GM12878 (cell line): ENCODE measurements around the gene LNX2. TPM values are rescaled to one million over a fixed set of nuclear protein-coding genes. Genes with fewer than 3 reads are reported as not detected.

Experiments
- BRCA1 ChIP-seq: IDR thresholded peaks from 2 replicates; pipeline ENCODE4 v1.6.1; 2011; ENCODE audit warnings: low read depth, low read length, improper control_type of control experiment
- CEBPB ChIP-seq, 2 experiments: fragments of 150-350 bp in 1 of 2; IDR thresholded peaks; 2 replicates each; pipeline ENCODE4 v1.6.1; 2012 to 2014; ENCODE audit warnings: low read depth in 2 of 2, low read length in 2 of 2, borderline replicate concordance in 1 of 2, inconsistent platforms in 1 of 2
- CHD4 ChIP-seq: fragments of 200-600 bp; sonication (generic); IDR thresholded peaks from 2 replicates; pipeline ENCODE4 v1.6.1; 2016; ENCODE audit warnings: mild to moderate bottlenecking
- ESRRA ChIP-seq: IDR thresholded peaks from 2 replicates; pipeline ENCODE4 v1.6.1; 2012; ENCODE audit warnings: mild to moderate bottlenecking, low read length, improper control_type of control experiment
- EZH2 ChIP-seq: IDR thresholded peaks from 2 replicates; pipeline ENCODE4 v1.6.1; 2012; ENCODE audit warnings: low read depth, mild to moderate bottlenecking, control low read depth, inconsistent platforms, low read length, borderline replicate concordance; ENCODE audit not compliant: control insufficient read depth
- KLF5 ChIP-seq: fragments of 450-650 bp; IDR thresholded peaks from 2 replicates; pipeline ENCODE4 v1.6.1; 2014; ENCODE audit warnings: mild to moderate bottlenecking; ENCODE audit not compliant: partially characterized antibody
- NFYB ChIP-seq: IDR thresholded peaks from 2 replicates; pipeline ENCODE4 v1.6.1; 2011; ENCODE audit warnings: low read depth, mild to moderate bottlenecking, low read length, improper control_type of control experiment, moderate library complexity; ENCODE audit not compliant: insufficient read depth
- SMAD5 ChIP-seq: IDR thresholded peaks from 2 replicates; pipeline ENCODE4 v1.6.1; 2016; ENCODE audit warnings: antibody characterized with exemption, low read depth
- SMARCA5 ChIP-seq: fragments of 450-650 bp; IDR thresholded peaks from 2 replicates; pipeline ENCODE4 v1.6.1; 2017; ENCODE audit warnings: mild to moderate bottlenecking
- USF1 ChIP-seq: IDR thresholded peaks from 2 replicates; pipeline ENCODE4 v1.6.1; 2011; ENCODE audit warnings: borderline replicate concordance, low read depth, mild to moderate bottlenecking, moderate library complexity, mixed read lengths, low read length; ENCODE audit not compliant: insufficient read depth; ENCODE audit errors: extremely low read length
- polyA plus RNA-seq, 11 experiments: library from polyadenylated mRNA; depleted of rRNA in 4 of 11; unstranded in 6 of 11; stranded (reverse) in 5 of 11; fragments of >200 nt; fragmentation: Nextera tagmentation in 4 of 11; fragmentation: Illumina TruSeq in 1 of 11; extraction: Ambion mirVana in 4 of 11; extraction: Trizol in 1 of 11; gene quantifications; 1 replicate in 1 of 11; 2 replicates in 10 of 11; pipeline versions ENCODE4 v1.2.1 to v1.2.3, GENCODE V29; 2011 to 2016; ENCODE audit warnings: inconsistent platforms in 2 of 11, missing spikeins in 2 of 11, low read depth in 1 of 11
- total RNA-seq, 4 experiments: library from RNA; depleted of rRNA in 3 of 4; stranded (reverse); fragments of >200 nt in 3 of 4; fragmentation: Illumina TruSeq in 1 of 4; extraction: Trizol in 1 of 4; gene quantifications; 2 replicates each; pipeline versions ENCODE4 v1.2.1 to v1.2.3, GENCODE V29; 2013 to 2021
- TF ChIP-seq, protein P1 (sequence below): fragments of 450-650 bp; IDR thresholded peaks from 2 replicates; pipeline ENCODE4 v1.6.1; 2017; ENCODE audit warnings: low read depth, mild to moderate bottlenecking, moderate library complexity
- TF ChIP-seq, protein P2 (sequence below): IDR thresholded peaks from 2 replicates; pipeline ENCODE4 v1.6.1; 2012; ENCODE audit warnings: mild to moderate bottlenecking, low read depth, low read length
- TF ChIP-seq, protein P3 (sequence below): fragments of 450-650 bp; IDR thresholded peaks from 2 replicates; pipeline ENCODE4 v1.6.1; 2018; ENCODE audit warnings: borderline replicate concordance, mild to moderate bottlenecking; ENCODE audit not compliant: partially characterized antibody
- TF ChIP-seq, protein P4 (sequence below): fragments of 450-650 bp; formaldehyde crosslinking; IDR thresholded peaks from 2 replicates; pipeline ENCODE4 v1.5.0; 2022; ENCODE audit warnings: mild to moderate bottlenecking, missing genetic modification characterization

LNX2 gene
- total and polyA plus RNA-seq, 10 of the 15 experiments (the other 5 are each of a cell fraction or from before 2014, with no cell fraction given), result 1.3 to 7.7 (median 4.4) TPM

DNA sequence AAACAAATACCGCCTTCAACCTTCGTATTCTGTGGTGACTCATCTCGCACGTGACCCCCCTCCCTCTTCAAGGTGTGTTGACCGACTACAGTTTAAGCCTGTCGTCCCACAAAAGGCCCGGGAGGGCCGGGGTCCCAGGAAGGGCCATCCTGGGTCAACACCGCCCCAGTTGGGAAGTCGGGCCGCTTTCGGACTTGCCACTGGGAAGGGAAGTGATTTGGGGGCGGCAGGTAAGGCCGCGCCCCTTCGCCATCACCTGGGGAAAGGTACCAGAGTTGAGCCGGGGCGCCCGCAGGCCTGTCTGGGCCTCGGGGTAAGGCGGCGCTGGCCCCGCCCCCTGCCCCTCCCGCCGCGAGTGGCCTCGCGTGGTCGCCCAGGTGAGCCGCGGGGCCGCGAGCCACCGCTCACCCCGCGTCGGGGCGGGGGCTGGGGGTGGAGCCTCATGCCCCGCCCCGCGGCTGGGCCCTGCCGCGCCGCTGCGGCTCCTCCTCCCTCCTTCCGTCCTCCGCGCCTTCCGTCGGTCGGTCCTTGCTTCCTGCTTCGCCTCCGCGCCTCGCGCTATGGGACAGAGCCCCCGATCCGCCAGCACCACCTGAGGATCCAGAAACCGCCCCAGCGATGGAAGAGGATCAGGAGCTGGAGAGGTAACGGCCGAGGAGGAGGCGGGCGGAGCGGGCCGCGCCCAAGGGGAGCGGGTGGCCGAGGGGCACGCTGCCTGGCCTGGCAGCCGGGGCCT, 1.2 kb upstream of the LNX2 start, which contains the start of gene POLR1D (continued):
- TF ChIP-seq, protein P1, sequence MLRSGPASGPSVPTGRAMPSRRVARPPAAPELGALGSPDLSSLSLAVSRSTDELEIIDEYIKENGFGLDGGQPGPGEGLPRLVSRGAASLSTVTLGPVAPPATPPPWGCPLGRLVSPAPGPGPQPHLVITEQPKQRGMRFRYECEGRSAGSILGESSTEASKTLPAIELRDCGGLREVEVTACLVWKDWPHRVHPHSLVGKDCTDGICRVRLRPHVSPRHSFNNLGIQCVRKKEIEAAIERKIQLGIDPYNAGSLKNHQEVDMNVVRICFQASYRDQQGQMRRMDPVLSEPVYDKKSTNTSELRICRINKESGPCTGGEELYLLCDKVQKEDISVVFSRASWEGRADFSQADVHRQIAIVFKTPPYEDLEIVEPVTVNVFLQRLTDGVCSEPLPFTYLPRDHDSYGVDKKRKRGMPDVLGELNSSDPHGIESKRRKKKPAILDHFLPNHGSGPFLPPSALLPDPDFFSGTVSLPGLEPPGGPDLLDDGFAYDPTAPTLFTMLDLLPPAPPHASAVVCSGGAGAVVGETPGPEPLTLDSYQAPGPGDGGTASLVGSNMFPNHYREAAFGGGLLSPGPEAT, result no peak
- TF ChIP-seq CHD4 (no peak), EZH2 (no peak), USF1 (peak; percentile 68), BRCA1 (no peak), SMARCA5 (peak; percentile 20; the same call in 1 of the 2 replicates), SMAD5 (peak; percentile 80; the same call in 1 of the 2 replicates), NFYB (no peak), CEBPB (IDR thresholded peaks at IDR 0.05; ENCODE audit: borderline replicate concordance in 1 of 2, low read depth in 2 of 2, low read length in 2 of 2) (no peak), ESRRA (no peak), KLF5 (peak; percentile 64)
- TF ChIP-seq, protein P2, sequence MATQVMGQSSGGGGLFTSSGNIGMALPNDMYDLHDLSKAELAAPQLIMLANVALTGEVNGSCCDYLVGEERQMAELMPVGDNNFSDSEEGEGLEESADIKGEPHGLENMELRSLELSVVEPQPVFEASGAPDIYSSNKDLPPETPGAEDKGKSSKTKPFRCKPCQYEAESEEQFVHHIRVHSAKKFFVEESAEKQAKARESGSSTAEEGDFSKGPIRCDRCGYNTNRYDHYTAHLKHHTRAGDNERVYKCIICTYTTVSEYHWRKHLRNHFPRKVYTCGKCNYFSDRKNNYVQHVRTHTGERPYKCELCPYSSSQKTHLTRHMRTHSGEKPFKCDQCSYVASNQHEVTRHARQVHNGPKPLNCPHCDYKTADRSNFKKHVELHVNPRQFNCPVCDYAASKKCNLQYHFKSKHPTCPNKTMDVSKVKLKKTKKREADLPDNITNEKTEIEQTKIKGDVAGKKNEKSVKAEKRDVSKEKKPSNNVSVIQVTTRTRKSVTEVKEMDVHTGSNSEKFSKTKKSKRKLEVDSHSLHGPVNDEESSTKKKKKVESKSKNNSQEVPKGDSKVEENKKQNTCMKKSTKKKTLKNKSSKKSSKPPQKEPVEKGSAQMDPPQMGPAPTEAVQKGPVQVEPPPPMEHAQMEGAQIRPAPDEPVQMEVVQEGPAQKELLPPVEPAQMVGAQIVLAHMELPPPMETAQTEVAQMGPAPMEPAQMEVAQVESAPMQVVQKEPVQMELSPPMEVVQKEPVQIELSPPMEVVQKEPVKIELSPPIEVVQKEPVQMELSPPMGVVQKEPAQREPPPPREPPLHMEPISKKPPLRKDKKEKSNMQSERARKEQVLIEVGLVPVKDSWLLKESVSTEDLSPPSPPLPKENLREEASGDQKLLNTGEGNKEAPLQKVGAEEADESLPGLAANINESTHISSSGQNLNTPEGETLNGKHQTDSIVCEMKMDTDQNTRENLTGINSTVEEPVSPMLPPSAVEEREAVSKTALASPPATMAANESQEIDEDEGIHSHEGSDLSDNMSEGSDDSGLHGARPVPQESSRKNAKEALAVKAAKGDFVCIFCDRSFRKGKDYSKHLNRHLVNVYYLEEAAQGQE, result no peak
- TF ChIP-seq, protein P3, sequence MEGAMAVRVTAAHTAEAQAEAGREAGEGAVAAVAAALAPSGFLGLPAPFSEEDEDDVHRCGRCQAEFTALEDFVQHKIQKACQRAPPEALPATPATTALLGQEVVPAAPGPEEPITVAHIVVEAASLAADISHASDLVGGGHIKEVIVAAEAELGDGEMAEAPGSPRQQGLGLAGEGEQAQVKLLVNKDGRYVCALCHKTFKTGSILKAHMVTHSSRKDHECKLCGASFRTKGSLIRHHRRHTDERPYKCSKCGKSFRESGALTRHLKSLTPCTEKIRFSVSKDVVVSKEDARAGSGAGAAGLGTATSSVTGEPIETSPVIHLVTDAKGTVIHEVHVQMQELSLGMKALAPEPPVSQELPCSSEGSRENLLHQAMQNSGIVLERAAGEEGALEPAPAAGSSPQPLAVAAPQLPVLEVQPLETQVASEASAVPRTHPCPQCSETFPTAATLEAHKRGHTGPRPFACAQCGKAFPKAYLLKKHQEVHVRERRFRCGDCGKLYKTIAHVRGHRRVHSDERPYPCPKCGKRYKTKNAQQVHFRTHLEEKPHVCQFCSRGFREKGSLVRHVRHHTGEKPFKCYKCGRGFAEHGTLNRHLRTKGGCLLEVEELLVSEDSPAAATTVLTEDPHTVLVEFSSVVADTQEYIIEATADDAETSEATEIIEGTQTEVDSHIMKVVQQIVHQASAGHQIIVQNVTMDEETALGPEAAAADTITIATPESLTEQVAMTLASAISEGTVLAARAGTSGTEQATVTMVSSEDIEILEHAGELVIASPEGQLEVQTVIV, result peak; percentile 21
- TF ChIP-seq, protein P4, sequence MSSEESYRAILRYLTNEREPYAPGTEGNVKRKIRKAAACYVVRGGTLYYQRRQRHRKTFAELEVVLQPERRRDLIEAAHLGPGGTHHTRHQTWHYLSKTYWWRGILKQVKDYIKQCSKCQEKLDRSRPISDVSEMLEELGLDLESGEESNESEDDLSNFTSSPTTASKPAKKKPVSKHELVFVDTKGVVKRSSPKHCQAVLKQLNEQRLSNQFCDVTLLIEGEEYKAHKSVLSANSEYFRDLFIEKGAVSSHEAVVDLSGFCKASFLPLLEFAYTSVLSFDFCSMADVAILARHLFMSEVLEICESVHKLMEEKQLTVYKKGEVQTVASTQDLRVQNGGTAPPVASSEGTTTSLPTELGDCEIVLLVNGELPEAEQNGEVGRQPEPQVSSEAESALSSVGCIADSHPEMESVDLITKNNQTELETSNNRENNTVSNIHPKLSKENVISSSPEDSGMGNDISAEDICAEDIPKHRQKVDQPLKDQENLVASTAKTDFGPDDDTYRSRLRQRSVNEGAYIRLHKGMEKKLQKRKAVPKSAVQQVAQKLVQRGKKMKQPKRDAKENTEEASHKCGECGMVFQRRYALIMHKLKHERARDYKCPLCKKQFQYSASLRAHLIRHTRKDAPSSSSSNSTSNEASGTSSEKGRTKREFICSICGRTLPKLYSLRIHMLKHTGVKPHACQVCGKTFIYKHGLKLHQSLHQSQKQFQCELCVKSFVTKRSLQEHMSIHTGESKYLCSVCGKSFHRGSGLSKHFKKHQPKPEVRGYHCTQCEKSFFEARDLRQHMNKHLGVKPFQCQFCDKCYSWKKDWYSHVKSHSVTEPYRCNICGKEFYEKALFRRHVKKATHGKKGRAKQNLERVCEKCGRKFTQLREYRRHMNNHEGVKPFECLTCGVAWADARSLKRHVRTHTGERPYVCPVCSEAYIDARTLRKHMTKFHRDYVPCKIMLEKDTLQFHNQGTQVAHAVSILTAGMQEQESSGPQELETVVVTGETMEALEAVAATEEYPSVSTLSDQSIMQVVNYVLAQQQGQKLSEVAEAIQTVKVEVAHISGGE (CRISPR knock-in tag), result no peak
